Osteoblast (primary cell): Measurements from ENCODE around the gene RNF126. TPM values are rescaled to one million over a fixed set of nuclear protein-coding genes. Genes with fewer than 3 reads are reported as not detected.

ENCODE experiments used
- DNase-seq: peaks from one replicate; pipeline ENCODE4 v3.0.0; 2011; ENCODE audit warnings: low spot score, mixed read lengths; ENCODE audit not compliant: insufficient read length; ENCODE audit errors: missing footprints
- H2AFZ ChIP-seq: 2 replicates; pipeline ENCODE4 v1.6.0; 2011; ENCODE audit warnings: mild to moderate bottlenecking, low read length
- H3K27ac ChIP-seq: 2 replicates; pipeline ENCODE4 v1.5.1; 2011; ENCODE audit warnings: mild to moderate bottlenecking, low read depth, low read length, moderate library complexity
- H3K27me3 ChIP-seq: 2 replicates; pipeline ENCODE4 v1.6.0; 2012; ENCODE audit warnings: mild to moderate bottlenecking, control low read depth, inconsistent platforms, low read length, moderate library complexity; ENCODE audit not compliant: insufficient read depth
- H3K36me3 ChIP-seq: 2 replicates; pipeline ENCODE4 v1.5.1; 2011; ENCODE audit warnings: mild to moderate bottlenecking, low read length, control low read depth, moderate library complexity; ENCODE audit not compliant: insufficient read depth
- H3K4me1 ChIP-seq: 2 replicates; pipeline ENCODE4 v1.5.1; 2011; ENCODE audit warnings: mild to moderate bottlenecking, low read length, control low read depth, moderate library complexity; ENCODE audit not compliant: insufficient read depth
- H3K4me2 ChIP-seq: 2 replicates; pipeline ENCODE4 v1.6.0; 2011; ENCODE audit warnings: mild to moderate bottlenecking, low read length; ENCODE audit not compliant: insufficient read depth
- H3K4me3 ChIP-seq: fragments of 200-600 bp; sonication (generic); 3 replicates; pipeline ENCODE4 v1.5.1; 2012; ENCODE audit warnings: mild to moderate bottlenecking, low read length, inconsistent platforms; ENCODE audit not compliant: insufficient read depth
- H3K79me2 ChIP-seq: 2 replicates; pipeline ENCODE4 v1.6.0; 2012; ENCODE audit warnings: mild to moderate bottlenecking, low read length, control low read depth, inconsistent platforms; ENCODE audit not compliant: insufficient read depth
- H3K9me3 ChIP-seq: 2 replicates; pipeline ENCODE4 v1.5.1; 2011; ENCODE audit warnings: low read depth, low read length, control low read depth
- H4K20me1 ChIP-seq: 2 replicates; pipeline ENCODE4 v1.6.0; 2012; ENCODE audit warnings: mild to moderate bottlenecking, low read length, control low read depth; ENCODE audit not compliant: insufficient read depth
- total RNA-seq: library from RNA; depleted of rRNA; stranded (reverse); fragments of >200 nt; gene quantifications from 2 replicates; pipeline ENCODE4 v1.2.3, GENCODE V29; 2012
- TF ChIP-seq, protein P1 (sequence below): IDR thresholded peaks from 2 replicates; pipeline ENCODE4 v1.5.1; 2011; ENCODE audit warnings: mild to moderate bottlenecking, low read depth, low read length, moderate library complexity; ENCODE audit errors: extremely low read depth

RNF126 gene
- total RNA-seq, 1 donor: 38.7 TPM

DNA sequence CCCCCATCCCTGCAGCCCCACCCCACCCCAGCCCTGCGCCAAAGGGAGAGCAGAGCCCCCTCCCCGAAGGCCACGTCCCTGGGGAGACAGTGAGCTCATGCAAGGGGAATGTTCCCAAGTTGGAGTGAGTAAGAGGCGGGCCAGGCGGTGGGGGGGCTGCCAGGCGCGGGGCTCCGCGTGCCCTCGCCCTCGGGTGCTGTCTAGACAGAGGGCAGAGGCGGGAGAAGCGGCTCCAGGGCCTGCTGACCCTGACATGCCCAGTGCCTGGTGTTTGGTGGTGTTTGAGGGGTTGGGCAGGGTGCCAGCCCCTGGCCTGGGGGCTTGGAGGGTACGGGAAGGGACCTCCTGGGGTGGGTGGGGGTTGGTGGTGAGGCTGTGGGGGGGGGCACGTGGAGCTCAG, 14.2 kb upstream of the RNF126 start:
- peak; percentile 99 for DNase-seq
- Histone ChIP-seq H3K36me3 (no peaks in the 10 kb centered on the region), H3K4me3 (peak overlapping the region; percentile 75), H3K27me3 (no peaks in the 10 kb centered on the region), H3K27ac (no peak overlapping the region), H3K4me2 (peak overlapping the region; percentile 87), H3K4me1 (peaks cover 12% of the 10 kb centered on the region), H3K9me3 (no peaks in the 10 kb centered on the region), H4K20me1 (peaks cover 12% of the 10 kb centered on the region), H3K79me2 (peaks cover 9% of the 10 kb centered on the region), H2AFZ (no peak overlapping the region)
- TF ChIP-seq, protein P1, sequence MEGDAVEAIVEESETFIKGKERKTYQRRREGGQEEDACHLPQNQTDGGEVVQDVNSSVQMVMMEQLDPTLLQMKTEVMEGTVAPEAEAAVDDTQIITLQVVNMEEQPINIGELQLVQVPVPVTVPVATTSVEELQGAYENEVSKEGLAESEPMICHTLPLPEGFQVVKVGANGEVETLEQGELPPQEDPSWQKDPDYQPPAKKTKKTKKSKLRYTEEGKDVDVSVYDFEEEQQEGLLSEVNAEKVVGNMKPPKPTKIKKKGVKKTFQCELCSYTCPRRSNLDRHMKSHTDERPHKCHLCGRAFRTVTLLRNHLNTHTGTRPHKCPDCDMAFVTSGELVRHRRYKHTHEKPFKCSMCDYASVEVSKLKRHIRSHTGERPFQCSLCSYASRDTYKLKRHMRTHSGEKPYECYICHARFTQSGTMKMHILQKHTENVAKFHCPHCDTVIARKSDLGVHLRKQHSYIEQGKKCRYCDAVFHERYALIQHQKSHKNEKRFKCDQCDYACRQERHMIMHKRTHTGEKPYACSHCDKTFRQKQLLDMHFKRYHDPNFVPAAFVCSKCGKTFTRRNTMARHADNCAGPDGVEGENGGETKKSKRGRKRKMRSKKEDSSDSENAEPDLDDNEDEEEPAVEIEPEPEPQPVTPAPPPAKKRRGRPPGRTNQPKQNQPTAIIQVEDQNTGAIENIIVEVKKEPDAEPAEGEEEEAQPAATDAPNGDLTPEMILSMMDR: no peak

DNA sequence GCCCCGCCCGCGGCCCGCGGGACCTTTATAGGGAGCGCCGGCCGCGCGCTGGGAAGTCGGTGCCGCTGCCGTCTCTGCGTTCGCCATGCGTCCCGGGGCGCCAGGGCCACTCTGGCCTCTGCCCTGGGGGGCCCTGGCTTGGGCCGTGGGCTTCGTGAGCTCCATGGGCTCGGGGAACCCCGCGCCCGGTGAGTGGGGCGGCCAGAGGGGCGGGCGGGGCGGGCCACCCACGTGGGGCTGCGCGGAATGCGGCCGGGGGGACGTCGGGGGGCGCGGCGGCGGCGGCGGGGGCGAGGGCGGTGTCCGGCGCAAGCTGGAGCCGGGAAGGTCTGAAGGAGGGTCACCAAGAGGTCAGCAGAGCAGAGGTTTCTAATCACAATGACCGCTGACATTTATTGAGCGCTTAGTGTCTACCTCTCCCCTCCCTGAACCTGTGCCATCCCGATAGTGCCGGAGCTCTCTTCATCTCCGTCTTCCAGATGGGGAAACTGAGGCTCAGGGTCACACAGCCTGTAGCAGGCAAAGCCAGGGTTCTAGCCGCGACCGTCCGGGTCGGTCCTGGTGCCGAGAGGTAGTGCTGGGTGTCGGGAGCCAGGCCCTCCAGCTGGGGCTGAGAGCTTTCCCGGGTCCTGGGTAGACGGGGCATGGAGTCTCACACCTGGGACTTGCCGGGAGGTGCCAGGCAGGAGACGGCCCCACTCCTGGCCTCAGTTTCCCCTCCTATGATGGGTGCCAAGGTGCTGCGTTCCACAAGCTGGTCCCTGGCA, 13.5 kb upstream of the RNF126 start, which contains the start of gene FSTL3:
Gene FSTL3, plus strand, starts transcription at position 54 of the 767 bp plus-strand sequence. Its CDS starts 32 bp downstream, at position 86.
- Histone ChIP-seq H3K27ac (peak within 1 kb of the TSS; percentile 56), H3K27me3 (no peaks in the 10 kb centered on the region), H4K20me1 (peaks cover 12% of the 10 kb centered on the region), H3K4me3 (peak within 1 kb of the TSS; percentile 75), H3K79me2 (peaks cover 9% of the 10 kb centered on the region), H3K4me1 (peaks cover 12% of the 10 kb centered on the region), H3K36me3 (no peaks in the 10 kb centered on the region), H3K9me3 (no peaks in the 10 kb centered on the region), H3K4me2 (peak within 1 kb of the TSS; percentile 87), H2AFZ (no peak within 1 kb of the TSS)
- TF ChIP-seq, protein P1: no peak
- DNase-seq: peak; percentile 92

DNA sequence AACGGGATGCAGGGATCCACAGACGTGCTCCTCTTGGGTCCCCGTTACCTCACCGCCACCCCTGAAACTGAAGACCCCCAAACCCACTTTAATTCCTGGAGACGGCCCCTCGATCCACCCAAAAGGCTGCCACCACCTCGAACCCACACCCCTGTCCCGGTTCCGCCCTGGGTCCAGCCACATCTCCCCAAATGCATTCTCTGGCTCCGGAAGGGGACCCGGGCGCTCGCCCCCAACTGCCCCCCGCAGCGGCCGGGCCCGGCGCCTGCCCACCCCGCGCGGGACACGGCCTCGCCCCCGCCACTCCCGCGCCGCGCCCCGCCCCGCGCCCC, 13.0 kb upstream of the RNF126 start:
- Histone ChIP-seq H3K79me2 (peaks cover 9% of the 10 kb centered on the region), H3K27me3 (no peaks in the 10 kb centered on the region), H3K4me3 (peak overlapping the region; percentile 75), H3K27ac (no peak overlapping the region), H3K36me3 (no peaks in the 10 kb centered on the region), H3K4me1 (peaks cover 12% of the 10 kb centered on the region), H2AFZ (no peak overlapping the region), H3K9me3 (no peaks in the 10 kb centered on the region), H3K4me2 (peak overlapping the region; percentile 57), H4K20me1 (peaks cover 12% of the 10 kb centered on the region)
- no peak for DNase-seq
- TF ChIP-seq, protein P1: no peak

DNA sequence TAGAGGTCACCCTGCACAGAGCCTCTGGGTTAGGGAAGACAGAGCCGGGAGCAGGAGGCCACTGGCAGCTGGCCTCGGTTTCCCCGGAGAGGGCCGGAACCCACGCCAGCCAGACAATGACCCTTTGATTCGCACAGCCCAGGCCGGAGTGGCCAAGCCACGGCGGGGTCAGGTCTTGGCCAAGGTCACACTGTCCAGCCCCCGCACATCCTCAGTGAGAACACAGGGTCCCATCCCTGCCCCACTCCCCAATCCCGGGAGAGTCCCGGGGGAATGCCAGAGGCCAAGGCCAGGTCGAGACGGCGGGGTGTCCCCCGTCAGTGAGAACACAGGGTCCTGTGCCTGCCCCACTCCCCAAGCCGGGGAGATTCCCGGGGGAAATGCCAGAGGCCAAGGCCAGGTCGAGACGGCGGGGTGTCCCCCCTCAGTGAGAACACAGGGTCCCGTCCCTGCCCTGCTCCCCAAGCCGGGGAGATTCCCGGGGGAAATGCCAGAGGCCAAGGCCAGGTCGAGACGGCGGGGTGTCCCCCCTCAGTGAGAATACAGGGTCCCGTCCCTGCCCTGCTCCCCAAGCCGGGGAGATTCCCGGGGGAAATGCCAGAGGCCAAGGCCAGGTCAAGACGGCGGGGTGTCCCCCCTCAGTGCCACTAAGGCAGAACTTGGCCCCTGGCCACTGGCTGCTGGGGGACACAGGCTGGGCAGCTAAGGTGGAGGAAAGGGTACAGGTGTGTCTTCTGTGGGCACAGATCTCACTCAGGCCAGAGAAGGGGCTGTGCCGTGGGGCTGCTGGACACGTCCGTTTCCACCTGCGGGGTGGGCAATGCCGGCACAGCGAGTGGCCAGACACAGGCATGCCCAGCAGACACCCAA, 11.5 kb upstream of the RNF126 start:
- peak; percentile 90 for DNase-seq
- peaks cover 12% of the 10 kb centered on the region for H4K20me1 ChIP-seq
- no peak overlapping the region for H3K4me2 ChIP-seq
- no peak overlapping the region for H3K27ac ChIP-seq
- H3K4me3 ChIP-seq: no peak overlapping the region
- H3K79me2 ChIP-seq: peaks cover 8% of the 10 kb centered on the region
- no peaks in the 10 kb centered on the region for H3K36me3 ChIP-seq
- no peaks in the 10 kb centered on the region for H3K27me3 ChIP-seq
- H3K9me3 ChIP-seq: no peaks in the 10 kb centered on the region
- peaks cover 11% of the 10 kb centered on the region for H3K4me1 ChIP-seq
- H2AFZ ChIP-seq: no peak overlapping the region
- TF ChIP-seq, protein P1: no peak
